HG03045 (cell line): ENCODE results near the gene KIAA0825.
A peak's percentile ranks its signal among the peaks of the same experiment; 100 is the strongest.

Experiments used
- ATAC-seq: cut with Tn5 transposase; IDR thresholded peaks from one replicate; pipeline ENCODE4 v1.9.1; 2021; ENCODE audit warnings: mild to moderate bottlenecking, moderate library complexity; ENCODE audit not compliant: unreplicated experiment

KIAA0825 gene

DNA sequence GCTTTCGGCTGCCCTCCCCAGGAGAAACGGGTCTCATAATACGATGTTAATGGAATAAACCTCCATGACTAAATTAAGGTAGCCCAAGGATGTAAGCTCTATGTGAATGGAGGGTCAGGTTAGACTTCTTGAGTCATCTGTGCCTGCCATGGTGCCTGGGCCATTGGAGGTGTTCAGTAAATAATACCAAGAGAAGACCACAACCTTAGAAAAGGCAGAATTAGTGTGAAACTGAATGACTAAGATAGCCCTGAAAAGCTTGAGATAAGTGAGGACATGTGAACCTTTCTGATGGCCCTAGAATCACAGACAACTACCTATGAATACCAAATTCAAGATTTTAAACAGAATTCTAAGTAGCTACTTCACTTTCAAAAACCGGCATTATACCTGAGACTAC is 160.6 kb downstream of the KIAA0825 start:
- ATAC-seq = no peak

DNA sequence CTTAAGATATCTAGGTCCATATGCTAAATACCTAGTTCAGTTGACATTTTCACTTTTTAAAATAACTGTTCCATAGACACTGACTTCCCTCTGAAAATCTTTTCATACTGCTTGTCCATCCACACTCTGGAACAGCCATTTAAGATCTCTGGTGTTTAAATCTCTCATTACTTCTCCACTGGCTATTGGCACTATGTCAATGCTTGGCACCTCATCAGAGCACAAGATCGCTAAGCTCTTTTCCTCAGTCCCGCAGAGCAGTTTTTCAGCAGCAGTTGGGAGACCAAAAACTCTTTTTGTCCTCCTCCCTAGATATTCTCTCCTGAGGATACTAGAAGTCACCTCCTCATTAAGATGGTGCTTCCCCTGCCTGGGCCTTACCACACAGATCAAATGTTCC is 172.7 kb downstream of the KIAA0825 start:
- ATAC-seq = no peak

DNA sequence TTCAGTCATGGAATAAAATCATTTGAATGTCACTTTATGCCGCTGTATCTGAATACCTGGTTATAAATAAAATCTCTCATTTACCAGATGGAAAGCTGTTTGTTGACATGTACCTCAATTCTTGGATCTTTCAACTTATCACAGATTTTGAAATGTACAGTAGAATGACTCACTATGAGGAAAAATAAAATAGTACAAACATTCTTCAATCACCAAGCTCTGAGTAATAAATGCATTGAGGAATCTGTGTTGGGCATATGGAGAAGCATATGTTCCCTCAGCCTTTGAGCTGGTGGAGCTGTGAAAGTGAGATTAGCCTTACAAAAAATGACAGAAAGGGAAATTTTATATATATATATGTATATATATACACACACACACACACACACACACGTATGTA is 175.4 kb downstream of the KIAA0825 start:
- ATAC-seq = no peak

DNA sequence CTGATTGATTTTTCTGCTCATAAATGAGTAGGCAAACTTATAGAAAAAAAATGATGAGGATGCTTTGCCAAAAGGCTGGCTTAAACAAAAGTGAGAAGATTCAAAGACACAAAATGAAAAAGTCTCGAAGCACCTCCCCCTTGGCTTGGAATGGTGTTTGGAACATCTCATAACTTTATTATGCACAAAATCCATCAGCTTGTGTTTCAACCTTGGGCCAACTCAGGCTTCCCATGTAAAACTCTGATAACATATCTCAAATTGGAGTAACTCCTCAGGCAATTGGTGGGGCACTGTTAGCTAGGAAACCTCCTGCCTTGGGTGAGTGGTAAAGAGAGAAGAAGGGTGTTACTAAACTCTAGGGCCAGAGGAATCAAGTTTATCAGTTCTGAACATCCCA is 176.3 kb downstream of the KIAA0825 start:
- ATAC-seq = no peak

DNA sequence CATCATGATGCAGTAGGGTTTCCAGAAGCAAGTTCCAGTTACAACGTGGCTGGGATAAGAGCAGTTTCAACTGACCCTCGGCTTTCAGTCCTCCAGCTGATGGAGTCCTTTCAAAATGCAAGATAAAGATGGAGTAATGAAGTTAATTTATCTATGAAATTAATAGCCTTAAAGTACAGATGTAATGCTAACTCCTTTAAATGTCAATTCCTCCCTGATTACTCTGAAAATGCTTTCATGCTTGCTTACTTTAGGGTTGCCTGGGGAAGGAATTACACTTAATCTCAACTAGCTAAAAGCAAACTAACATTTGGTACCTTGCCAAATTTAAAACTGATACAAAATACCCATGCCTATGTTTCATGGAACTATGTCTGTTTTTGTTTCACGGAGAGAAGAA is 178.4 kb downstream of the KIAA0825 start:
- no peak for ATAC-seq

DNA sequence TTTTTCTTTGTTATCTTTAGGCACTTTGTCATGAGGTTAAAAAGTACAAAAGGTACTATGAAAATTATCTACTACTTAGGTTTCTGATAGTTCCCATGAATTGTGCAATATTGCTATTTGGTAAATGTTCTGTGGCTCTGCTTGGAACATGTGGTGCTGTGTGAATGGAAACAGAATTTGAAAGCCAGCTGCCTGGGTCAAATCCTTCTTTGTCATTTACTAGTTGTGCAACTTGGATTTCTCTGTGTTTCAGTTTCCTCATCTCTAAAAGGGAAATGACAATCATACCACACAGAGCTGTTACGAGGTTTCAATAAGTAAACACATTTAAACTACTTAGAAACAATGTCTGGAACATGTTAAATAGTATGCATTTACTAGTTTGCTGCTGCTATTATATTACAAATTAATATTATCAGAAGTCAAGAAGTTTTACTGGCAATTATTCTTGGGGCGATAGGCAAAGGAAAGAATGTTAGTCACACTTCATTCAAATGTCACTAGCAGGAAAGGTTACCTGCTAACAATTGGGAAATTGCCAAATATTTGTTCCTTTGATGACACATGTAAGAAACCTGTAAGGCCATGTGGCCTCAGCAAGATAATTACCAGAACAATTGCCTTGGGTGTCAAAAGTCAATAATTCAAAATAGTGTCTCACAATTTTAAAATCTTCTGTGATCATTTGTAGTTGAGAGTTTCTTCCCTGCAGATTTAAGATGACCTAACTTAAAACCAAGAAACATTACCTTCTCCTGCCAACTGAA is 184.8 kb downstream of the KIAA0825 start:
- no peak for ATAC-seq

DNA sequence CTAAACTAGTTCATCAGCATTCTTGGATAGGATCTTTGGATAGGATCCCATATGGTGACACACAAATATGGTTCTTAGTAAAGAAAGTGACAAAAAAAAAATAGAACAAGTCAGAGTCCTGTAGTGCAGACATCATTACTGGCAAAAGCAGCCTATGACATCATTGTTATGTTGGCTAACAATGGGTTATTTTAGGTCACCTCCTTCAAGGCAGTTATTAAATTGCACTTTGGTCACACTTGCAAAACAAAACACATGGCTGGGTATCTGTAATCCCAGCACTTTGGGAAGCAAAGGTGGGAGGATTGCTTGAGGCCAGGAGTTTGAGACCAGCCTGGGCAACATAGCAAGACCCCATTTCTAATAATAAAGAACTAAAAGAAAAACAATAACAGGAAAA is 185.9 kb downstream of the KIAA0825 start:
- ATAC-seq = no peak

DNA sequence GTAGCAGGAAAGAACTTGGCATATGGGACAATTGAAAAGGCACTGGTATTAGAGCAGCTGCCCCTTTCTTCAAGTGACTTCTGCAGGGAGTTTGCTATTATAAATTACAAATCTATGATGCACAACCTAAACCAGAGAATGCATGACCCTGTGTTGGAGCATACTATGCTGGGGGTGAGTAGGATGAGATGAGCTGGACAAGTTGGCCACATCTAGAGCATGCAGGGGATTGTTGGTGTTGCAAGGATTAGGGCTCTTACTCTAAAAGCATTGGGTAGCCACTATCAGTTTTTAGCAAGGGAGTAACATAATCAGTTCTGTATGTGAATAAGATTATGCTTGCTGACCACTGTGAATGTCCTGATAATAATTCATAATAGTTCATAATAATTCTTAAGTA is 186.7 kb downstream of the KIAA0825 start:
- no peak for ATAC-seq

DNA sequence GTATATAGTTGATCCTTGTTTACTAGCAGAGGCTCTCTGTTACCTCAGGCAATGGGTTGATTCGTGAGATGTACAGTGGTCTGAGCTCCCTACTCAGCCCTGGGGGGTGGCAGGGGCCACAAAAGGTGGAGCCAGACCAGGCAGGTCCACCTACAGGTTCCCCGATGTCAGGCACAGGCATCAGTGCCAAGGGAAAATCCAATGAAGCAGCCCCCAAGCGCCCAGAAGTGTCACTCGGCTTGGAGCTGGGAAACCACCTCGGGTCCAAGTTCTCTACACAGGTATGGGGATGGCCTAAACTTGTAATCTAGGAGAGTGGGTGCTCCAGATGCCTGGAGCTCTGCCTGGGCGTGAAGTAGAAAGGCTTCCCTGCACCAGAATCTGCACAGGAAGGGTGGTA is 188.8 kb downstream of the KIAA0825 start:
- no peak for ATAC-seq

DNA sequence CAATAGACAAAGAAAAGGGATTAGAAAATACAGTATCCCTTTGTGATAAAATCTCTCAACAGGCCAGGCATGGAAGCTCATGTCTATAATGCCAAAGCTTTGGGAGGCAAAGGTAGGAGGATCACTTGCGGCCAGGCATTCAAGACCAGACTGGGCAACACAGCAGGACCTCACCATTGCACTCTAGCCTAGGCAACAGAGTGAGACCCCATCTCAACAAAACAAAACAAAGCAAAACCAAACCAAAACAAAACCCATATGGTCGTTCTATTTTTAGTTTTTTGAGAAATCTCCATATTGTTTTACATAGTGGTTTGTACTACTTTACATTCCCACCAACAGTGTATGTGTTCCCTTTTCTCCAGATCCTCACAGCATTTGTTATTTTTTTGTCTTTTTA is 193.0 kb downstream of the KIAA0825 start:
- ATAC-seq = no peak

DNA sequence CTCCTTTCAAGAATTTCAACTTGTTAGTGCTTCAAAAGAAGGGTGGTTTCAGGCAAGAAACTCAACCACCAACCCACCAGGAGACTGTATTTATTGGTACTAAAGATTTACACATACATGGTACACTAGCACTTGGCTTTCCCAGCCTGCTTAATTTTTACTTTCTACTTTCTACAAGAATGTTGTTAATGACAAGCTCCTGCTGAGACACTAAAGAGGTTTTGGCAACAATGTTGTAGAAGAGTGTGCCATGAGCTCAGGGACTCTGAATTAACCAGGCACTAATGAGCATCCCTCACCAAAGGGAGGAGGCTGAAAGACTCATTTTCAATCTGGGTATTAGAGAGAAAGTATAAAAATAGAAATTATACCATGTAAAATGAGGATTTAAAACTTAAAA is 195.0 kb downstream of the KIAA0825 start:
- no peak for ATAC-seq

DNA sequence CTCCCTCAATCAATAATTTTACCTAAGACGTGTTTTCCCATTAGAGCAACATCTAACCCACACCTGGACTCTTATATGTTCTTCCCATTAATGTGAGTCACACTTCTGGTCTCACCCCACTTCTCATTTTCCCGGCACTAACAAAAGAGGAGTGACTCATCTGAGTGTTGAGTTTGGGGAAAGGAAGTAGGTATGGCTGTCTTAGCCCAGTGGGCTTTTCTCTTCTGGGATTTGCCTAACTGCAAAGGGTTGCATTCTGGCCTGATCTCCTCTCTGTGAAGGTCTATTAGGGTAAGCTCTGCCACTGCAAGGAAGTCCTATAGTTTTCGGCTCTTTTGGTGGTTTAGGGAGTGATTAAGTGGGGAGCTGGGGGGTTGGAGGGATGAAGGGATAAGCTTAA is 195.6 kb downstream of the KIAA0825 start:
- no peak for ATAC-seq

DNA sequence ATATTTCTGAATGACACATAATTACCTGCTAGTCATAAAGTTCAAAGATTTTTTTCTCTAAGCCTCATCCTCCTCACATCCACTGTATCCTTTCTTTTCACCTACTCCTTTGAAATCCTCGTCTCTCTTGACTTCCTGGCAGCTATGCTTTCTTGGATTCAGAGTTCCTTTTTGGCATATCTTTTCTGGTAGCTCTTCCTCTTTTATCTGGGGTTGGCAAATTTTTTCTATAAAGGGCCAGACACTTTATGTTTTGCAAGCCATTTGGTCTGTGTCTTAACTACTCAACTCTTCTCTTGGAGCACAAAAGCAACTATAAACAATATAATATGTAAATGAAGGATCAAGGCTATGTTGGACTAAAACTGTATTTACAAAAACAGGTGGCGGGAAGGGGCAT is 197.5 kb downstream of the KIAA0825 start:
- ATAC-seq = no peak

DNA sequence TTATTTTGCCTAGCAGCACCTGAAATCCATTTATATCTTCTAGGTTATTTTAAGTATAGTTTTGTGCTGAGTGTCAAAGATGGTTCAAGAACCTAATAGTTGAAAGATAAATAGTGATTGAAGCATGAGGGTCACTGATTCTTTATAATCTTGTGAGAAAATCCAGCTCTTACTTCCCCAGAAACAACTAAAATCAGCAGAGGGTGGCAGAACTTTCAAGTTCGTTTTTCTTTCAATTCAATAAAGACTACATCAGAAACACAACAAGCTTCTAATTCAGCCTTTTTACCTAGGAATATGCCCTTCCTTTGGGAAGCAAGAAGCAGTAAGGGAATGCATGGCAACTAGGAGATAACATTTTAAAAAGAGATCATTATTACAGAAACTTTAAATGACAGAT is 202.6 kb downstream of the KIAA0825 start:
- ATAC-seq = no peak

DNA sequence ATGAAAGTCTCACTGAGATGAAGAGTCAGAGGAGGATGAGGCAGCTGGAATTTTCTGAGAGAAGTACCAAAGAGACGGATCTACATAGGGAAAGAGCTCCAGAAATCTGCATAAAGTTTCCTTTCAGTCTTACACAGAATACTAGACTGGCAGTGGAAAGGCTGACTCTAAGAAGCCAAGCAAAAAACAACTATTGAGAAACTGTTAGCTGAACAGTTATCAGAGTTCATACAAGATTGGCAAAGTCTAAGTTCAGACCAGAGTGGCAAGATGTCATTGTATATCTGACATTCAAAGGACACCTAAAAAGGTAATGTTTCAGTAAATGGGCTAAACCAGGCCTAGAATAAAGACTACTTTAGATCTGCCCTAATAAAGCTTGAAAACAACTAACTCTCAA is 209.0 kb downstream of the KIAA0825 start:
- no peak for ATAC-seq

DNA sequence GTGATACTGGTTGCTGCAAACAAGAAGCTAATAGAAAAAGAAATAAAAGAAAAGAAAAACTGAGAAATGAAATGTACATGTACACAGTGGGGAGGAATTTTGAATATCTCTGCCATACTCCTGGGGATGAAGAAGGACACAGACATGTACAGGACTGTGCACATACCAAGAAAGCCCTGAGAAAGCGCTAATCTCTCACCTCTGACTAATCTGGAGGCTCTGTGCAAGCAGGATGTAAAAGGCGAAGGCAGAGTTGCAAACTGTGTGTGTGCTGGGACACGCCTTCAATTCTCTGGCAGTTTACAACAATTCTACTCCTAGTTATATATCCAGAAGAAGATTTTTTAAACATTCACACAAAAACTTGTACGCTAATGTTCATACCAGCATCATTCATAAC is 211.4 kb downstream of the KIAA0825 start:
- ATAC-seq = no peak

DNA sequence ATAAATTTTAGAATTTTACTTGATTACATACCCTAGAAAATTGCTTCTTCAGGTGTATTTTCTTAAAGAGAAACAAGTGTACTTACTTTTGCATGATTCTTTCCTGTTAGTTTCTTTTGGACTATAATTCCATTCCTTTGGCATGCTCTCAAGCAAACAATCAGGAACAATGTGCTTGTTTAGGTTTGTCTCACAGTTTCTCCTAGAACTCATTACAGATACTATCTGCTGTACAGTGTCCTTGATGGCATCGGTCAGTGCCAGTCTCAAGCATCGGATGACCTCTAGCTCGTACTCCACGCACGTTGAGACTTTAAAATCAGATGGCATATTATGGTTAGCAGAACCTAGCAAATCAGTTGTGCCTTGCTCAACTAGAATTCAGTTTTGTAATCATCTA is 214.9 kb downstream of the KIAA0825 start:
- ATAC-seq = no peak

DNA sequence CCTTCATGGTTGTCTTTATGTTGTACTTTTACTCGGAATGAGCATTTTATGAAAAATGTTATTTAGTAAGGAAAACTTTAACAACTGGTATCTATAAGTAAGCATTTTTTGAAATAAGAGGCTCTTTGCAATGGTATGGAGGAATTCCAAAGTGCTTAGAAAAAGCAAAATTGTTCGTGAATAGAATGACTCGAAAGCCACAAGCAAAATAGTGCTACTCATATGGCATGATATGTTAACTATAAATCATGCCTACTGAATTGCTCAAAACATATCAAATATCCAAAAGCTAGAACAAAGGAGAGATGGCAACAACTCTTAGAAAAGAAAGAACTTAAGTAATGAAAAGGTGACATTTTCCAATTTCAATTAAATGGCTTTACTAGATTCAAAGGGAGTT is 216.3 kb downstream of the KIAA0825 start:
- ATAC-seq = no peak

DNA sequence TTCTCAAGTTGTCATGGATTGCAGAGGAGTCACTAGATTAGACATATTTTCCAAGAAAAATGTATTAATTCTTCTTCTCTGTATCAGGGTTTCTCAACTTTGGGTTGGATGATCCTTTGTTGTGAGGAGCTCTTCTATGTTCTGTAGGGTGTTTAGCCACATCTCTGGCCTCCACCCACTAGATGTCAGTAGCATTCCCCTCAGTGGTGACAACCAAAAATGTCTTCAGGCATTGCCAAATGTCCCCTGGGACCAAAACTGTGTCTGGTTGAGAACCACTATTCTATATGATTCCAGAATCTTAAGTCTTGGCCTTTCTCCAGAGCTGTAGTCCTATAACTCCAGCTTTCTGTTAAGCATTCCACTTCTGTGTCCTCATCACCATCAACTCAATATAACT is 220.9 kb downstream of the KIAA0825 start:
- no peak for ATAC-seq

DNA sequence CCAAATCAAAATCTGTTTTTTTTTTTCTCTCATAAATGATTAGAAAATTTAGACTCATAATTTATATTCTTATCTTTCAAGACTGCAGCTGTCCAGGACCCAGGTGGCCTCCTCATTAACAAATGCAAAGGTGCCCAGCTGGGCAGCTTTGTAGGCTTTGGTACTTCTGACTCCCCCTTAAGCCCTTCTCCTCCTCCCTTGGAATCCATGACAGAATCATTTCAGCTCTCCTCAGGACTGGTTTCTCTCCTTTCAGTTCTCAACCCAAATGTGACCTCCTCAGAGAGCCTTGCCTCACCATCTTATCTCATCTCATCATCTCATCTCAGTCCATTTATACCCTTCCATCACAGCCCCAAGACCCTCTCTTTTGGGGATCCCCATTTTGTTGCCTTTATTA is 221.7 kb downstream of the KIAA0825 start:
- ATAC-seq = no peak

DNA sequence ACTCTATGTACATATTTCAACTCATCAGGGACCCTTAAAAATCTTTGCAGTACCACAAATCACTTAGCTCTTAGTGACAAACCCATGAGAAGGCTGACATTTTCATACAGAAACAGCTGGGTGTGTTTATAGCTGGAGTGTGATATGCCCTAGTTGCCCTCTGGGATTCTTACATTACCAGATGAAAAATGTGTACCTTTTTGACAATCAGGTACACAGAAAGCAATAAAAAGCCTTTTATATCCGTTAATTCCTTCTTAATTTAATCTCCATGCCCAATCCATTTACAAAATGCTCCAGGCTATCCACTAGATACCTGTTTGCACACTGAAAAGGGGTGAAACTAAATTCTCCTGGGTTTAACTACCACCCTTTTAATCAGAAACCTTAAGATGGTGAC is 222.9 kb downstream of the KIAA0825 start:
- no peak for ATAC-seq

DNA sequence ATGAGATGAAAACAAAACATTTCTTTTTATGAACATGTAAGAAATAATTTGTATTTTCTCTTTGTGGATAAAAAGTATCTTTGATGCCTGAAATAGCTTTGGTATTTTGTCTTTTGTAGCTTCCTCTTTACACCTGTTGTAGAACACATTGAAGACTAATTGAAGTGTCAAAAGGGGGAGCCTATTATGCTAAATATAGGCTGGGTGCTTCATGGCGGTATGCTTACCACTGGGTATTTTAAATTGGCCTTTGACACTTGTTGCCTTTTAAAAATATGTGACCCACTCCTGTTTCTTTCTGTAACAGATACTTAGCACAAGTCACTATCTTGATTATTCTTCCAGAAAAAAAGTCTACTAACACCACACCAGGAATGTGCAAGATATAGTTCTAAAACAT is 226.4 kb downstream of the KIAA0825 start:
- no peak for ATAC-seq

DNA sequence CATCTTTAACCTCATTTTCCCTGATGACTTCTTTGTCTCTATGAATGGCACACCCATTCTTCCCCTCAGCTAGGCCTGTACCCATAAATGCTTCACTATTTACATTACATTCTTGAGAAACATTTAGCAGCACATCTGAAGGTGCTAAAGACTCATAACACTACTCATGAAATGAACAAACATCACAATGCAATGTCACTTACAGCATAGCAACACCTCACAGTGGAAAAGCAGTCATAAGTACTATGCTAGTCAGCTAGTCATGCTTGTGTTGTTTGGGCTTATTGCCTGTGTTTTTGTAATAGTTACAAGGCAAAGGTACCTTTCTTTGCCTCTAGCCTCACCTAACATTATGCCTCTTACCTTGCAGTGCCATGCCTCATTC is 228.9 kb downstream of the KIAA0825 start:
- peak; percentile 52 for ATAC-seq
